Coronary artery (tissue), 2 donors: Measurements from ENCODE around the gene KRT83.
A peak's percentile ranks its signal among the peaks of the same experiment; 100 is the strongest.
"Not testable (repeated sequence)": the region's sequence is repeated elsewhere in the genome, so short reads cannot be mapped to it uniquely, and the experiment has no call there.

Experiments
- DNase-seq: peaks from one replicate; pipeline ENCODE4 v3.0.0-alpha.2; 2017; ENCODE audit warnings: low spot score
- H3K27ac ChIP-seq, 2 donors: fragments of 200-600 bp; sonication (generic); one replicate each; pipeline ENCODE4 v1.5.1; 2016 to 2019
- H3K4me3 ChIP-seq: fragments of 200-600 bp; sonication (generic); 2 replicates; pipeline ENCODE4 v1.5.1; 2016; ENCODE audit warnings: mild to moderate bottlenecking, moderate library complexity
- TF ChIP-seq, protein P1 (sequence below): fragments of 200-600 bp; sonication (generic); IDR thresholded peaks from one replicate; pipeline ENCODE4 v1.5.1; 2019; ENCODE audit warnings: antibody characterized with exemption

Gene KRT83

DNA sequence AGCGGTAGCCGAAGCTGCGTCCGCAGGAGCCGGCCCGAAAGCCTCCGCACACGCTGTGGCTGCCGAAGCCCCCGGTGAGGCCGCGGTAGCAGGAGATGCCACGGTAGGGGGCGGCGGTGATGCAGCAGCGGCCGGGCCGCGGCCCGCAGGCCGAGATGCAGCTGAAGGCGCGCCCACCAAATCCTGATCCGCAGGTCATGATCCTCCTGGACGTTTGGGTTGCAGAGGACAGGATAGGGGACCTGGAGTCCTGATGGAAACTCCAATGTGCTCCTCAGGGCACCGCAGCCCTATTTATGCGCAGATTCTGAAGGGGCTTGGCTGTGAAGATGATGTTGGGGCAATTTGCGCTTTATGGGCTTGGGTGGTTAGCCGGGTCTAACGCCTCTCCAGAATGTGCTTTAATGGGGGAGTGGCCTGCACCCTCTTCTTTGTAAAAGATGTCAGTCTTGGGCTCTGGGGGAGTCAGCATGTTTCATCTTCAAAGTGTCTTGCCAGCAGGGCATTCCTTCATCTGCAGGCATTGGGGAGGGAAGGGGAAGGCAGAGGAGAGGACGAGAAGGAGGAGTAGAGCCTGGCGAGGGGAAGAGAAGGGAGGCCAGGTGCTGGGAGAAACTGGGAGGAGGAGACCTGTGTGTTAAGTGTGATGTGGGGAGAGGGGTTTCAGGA lies 29.8 kb downstream of the KRT83 start, which contains the start of gene KRT81:
TSS of gene KRT81 (minus strand) at position 268 of the 669 bp plus-strand sequence. CDS start at position 199, 69 bp downstream.
- Histone ChIP-seq H3K27ac (no peak within 1 kb of the TSS), H3K4me3 (no peak within 1 kb of the TSS)
- peak; percentile 52 for DNase-seq
- TF ChIP-seq, protein P1, sequence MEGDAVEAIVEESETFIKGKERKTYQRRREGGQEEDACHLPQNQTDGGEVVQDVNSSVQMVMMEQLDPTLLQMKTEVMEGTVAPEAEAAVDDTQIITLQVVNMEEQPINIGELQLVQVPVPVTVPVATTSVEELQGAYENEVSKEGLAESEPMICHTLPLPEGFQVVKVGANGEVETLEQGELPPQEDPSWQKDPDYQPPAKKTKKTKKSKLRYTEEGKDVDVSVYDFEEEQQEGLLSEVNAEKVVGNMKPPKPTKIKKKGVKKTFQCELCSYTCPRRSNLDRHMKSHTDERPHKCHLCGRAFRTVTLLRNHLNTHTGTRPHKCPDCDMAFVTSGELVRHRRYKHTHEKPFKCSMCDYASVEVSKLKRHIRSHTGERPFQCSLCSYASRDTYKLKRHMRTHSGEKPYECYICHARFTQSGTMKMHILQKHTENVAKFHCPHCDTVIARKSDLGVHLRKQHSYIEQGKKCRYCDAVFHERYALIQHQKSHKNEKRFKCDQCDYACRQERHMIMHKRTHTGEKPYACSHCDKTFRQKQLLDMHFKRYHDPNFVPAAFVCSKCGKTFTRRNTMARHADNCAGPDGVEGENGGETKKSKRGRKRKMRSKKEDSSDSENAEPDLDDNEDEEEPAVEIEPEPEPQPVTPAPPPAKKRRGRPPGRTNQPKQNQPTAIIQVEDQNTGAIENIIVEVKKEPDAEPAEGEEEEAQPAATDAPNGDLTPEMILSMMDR, result no peak

DNA sequence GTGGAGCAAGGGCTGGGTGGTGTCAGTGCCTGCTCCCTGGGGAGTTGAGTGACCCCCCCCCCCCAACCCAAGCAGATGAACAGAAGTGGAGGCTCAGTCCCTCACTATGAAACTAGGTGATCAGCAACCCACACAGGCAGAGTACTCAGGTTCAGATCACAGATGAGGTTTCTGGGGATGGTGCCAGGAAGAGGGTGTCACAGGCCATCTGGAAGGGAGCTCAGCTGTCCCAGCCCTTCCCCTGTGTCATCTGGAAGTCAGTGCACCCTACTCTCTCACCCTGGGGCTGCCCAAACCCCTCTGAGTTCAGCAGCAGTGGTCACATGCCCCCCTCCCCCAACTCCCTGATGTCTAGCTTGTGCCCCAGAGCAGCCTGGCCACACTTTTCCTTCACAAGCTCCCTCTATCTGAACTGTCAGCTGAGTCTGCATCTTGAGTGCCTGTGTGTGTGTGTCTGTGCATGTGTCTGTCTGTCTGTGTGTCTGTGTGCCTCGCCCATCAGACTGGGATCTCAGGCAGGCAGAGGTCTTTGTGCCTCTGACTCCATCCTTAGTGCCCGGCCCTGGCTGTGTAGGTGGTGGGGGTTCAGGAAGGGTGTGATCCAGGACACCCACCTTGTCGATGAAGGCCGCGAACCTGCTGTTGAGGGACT lies 30.6 kb downstream of the KRT83 start:
- DNase-seq, H3K27ac ChIP-seq, H3K4me3 ChIP-seq: not testable (repeated sequence)

DNA sequence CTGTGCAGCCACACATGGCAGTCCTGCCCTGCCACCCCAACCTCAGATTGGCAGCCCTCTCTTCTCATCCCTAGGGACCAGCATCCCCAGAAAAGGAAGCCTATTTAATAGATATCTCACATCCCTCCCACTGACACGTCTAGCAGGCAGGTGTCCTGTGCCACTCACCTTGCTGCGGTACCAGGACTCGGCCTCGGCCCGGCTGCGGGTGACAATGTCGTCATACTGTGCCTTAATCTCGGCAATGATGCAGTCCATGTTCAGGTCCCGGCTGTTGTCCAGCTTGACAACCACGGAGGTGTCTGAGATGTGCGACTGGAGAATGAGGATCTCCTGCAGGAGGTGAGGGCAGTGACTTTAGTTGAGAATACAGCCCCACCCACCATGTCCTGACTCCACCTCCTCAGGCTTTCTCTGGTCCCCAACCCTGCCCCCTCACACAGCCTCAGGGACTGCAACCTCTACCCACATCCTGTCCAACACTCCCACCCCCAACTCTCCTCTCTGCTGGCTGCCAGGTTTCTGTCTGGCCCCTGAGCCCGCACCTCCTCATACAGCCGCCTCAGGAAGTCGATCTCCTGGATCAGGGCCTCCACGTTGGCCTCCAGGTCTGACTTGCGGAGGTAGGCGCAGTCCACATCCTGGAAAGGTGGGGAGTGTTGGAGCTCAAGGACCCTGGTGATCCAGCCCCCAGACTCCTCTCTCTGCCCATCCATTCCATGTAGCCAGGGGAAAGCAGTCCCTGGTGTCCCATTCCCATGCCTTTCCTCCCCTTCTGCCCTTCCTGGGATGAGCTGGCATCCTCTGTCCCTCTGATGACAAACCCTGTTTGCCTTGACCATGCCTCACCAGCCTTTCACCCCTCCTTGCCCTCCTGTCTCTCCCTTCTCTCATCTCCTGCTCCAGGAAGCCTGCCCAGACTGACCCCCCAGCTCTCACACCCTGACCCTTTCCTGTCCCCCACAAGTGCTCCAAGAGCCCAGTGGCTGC lies 33.1 kb downstream of the KRT83 start:
- H3K27ac ChIP-seq, H3K4me3 ChIP-seq: not testable (repeated sequence)
- DNase-seq, result peak; percentile 46

DNA sequence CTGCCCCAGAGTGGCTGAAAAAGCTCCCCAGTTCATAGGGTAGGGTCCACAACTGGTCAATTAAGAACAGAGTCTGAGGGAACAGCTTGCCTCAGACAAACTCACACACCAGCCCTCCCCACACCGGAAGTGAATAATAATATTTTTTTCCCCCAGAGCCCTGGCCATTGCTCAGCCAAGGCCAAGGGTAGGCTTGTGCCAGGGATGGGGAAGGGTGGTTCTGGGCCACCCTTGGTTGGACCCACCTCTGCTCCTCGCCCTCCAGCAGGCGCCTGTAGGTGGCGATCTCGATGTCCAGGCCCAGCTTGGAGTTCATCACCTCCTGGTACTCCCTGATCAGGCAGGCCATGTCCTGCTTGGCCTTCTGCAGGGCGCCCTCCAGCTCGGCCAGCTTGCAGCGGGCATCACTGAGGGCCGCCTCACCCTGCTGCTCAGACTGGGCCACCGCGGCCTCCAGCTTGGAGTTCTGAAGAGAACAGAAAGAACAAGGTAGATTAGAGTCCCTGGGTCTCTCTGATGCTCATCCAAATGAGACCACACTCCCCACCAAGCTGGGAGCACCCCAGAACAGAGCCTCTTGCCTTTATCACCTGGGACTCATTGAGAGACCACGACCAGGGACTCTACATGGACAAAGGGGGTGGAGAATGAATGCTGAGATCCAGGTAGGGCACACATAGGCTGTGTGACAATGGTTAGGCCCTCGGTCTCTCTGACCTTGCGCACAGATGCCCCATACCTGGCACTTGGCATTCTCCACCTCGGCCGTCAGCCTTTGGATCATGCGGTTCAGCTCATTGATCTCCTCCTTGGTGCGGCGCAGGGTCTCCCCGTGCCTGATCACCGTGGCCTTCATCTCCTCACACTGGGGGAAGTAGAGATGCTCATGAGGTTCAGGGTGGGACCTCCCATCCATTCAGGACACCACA lies 34.1 kb downstream of the KRT83 start:
- not testable (repeated sequence) for H3K4me3 ChIP-seq, H3K27ac ChIP-seq
- peak; percentile 66 for DNase-seq

DNA sequence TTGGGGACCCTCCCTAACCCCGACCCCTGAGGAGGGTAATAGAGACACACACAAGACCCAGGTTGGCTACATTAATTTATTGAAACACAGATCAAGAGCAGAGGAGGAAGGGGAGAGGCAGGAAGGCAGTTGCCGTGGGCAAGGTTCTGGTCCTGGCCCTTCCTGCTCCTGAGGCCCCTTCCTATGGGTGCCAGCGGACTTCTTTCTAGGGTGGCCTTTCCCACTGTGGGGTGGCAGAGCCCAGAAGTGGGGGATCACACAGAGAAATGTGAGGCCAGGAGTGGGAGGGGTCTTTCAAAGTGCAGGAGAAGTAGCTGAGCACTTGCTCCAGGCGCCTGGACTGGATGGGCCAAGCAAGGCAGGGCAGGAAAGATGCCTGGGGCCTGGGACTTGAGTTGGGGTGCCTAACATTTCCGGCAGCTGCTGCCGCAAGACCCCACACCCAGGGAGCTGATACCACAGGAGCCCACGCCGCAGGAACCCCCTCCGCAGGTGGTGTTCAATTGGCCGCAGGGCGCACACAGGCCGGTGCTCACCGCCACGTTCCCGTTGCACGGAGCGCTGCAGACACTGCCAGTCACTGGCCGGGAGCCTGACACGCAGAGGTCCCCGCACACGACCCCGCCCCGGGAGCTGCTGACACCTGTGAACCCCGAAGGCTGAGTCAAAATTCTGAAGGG lies 35.2 kb downstream of the KRT83 start:
- Histone ChIP-seq H3K27ac (no peak overlapping the region), H3K4me3 (no peak overlapping the region)
- peak; percentile 64 for DNase-seq
- TF ChIP-seq, protein P1, result no peak

DNA sequence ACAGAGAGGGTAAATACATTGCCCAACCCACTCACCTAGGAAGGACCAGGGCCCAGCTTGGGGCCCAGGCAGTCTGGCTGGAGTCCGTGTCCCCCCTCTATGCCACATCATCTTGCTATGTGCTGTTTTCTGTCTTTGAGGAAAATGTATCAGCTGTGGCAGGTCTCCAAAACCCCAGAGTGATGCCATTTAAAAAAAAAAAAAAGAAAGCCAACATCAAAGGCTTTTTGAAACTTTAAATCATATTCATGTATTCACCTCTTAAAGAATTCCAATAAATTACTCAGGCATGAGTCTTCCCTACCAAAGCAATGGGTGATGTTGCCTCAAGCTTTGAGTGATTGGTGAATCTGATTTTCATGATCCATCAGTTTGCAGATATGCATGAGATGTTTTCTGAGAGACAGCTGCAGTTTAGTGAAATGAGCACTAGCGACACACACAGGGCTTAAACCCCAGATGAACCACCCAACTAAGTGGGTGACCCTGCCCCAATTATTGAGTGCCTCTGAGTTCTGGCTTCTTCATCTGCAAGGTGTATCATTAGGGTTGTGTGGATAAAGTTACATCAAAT lies 35.9 kb downstream of the KRT83 start:
- TF ChIP-seq, protein P1, result no peak
- H3K4me3 ChIP-seq, result no peak overlapping the region
- peak; percentile 5 for DNase-seq
- no peak overlapping the region for H3K27ac ChIP-seq

DNA sequence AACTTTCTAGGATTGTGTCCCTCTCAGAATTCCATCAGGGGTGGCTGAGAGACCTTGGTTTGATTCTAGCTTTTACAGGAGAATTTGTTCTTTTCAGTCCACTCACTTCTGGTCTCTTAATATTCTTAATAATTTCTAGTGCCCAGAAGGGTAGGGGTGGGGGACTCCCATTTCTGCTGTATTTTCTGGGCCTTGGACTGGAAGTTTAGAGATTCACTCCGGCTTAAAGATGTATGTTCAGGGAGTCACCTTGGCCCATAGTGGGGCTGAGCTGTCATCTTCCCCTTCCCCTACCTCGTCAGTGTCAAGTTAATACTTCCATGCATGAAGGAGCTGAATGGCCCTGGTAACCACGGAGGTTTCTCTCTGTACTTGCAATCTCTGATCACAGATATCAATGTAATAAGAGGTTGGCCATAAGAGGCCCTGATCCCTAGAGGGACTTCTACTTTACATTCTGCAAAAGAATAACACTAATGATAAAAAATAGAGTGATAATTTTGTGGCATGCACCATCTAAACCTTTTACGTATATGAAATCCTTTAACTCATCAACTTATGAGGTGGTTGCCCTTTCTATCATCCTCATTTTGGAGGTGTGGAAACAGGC lies 36.5 kb downstream of the KRT83 start:
- TF ChIP-seq, protein P1, result no peak
- H3K27ac ChIP-seq, result no peak overlapping the region
- H3K4me3 ChIP-seq, result no peak overlapping the region
- no peak for DNase-seq
